Measurements from ENCODE around the gene SMAD2.

SMAD2 gene

DNA sequence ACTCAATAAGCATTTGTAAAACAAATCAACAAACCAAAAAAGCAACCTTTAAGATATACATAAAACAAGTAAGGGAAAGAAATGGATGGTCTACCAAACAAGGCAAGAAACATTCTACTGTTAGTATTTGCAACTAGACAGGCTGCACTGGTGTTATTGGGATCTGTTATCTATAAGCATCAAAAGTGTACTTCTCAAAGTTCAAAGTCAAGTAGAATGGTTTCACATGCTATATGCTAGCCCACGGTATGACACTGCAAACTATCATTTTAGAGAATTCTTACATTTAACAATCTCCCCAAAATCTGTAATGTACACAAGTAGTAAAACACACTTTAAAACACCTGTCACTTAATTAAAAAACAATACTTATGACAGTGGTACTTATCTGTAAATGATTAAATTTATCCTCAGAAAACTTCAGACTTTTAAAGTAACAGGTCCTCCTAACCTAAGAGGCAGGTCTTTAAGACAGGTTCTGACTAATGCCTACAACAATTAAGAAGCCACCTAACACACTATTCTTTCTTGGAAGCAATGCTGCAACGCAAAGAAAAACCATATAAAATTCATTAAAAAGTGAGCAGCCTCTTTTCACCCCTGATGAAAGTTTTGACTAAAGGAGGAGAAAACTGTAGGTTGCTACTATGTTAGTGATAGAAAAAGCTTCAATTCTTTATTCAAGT lies 34.8 kb downstream of the SMAD2 start:
- no peak for DNase-seq (ENCODE audit: low read depth)

GRCh38 chr18:47893939-47894699 lies 36.3 kb downstream of the SMAD2 start:
- no peak for DNase-seq (ENCODE audit: low read depth)

DNA sequence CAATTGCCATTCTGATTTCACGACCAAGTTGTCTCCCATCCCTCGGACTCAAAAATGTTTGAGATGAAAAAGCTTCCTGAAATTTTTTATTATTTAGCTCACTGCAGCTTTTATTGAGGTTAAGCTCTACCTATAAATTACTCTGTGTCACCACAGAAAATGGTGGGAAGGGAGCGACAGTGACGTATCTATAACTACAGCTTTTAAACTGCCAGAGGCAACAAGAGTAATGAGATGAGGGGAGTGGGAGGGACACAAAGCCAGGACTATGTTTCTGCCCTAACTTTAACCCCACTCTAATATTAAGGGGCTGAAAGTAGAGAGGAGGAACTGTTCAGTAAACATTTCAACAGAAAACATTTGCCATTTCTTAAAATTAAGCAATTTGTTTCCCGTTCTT lies 37.4 kb downstream of the SMAD2 start:
- no peak for DNase-seq (ENCODE audit: low read depth)

- no peak for DNase-seq (ENCODE audit: low read depth)
Observed at GRCh38 chr18:47888156-47888555, 42.3 kb downstream of the SMAD2 start.

DNA sequence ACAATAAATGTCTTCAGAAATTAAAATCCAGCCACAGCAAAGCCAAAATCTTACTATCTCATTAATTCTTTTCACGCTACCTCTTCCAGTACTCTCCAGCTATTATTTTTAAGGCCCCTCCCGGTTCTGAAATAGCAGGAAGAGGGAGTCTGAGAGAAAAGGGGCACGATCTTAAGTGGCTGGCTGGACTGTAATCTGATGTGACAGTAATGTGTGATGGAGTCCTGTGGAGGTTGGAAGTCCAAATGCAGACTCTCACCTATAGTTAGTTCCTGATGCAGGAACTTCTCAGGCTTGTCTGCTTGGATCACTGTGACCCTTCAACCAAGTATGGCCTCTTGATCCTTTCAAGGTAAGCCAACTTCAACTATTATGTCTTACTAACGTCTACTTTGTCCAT lies 43.2 kb downstream of the SMAD2 start:
- DNase-seq (ENCODE audit: low read depth), result no peak

- DNase-seq (ENCODE audit: low read depth), result no peak
Observed at GRCh38 chr18:47883771-47884413, 46.6 kb downstream of the SMAD2 start.

GRCh38 chr18:47882641-47883040 lies 47.8 kb downstream of the SMAD2 start:
- DNase-seq (ENCODE audit: low read depth), result no peak

GRCh38 chr18:47881752-47882455 lies 48.6 kb downstream of the SMAD2 start:
- DNase-seq (ENCODE audit: low read depth), result no peak

GRCh38 chr18:47881042-47881441 lies 49.4 kb downstream of the SMAD2 start:
- DNase-seq (ENCODE audit: low read depth), result no peak

GRCh38 chr18:47877892-47878291 lies 52.6 kb downstream of the SMAD2 start:
- no peak for DNase-seq (ENCODE audit: low read depth)

DNA sequence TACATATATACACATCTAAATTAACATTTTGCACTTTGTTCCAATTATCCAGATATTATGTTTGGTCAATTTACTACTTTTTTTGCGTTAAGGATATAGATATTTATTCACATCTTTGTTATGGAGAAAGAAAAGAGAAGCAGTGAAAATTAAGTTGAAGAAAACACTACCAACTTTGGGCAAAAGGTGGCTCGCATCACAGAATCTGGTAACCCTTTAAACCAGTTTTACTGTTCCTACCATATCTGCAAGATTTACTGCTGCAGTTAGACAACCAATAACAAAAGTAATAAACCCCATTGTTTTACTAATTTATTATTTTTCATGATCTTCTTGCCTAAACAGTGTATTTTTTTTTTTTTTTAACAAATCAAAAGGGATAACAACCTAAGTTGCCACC lies 53.6 kb downstream of the SMAD2 start:
- no peak for DNase-seq (ENCODE audit: low read depth)

- DNase-seq (ENCODE audit: low read depth), result no peak
Observed at GRCh38 chr18:47873625-47874024, 56.8 kb downstream of the SMAD2 start.

DNA sequence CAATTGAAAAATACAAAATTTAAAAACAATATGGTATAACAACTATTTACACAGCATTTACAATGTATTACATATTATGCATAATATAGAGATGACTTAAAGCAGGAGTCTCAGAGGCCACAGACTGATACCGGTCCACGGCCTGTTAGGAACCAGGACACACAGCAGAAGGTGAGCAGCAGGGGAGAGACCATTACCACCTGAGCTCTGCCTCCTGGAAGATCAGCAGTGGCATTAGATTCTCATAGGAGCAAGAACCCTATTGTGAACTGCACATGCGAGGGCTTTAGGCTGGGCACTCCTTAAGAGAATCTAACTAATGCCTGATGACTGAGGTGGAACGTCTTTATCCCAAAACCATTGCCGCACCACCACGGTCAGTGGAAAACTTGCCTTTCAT lies 58.0 kb downstream of the SMAD2 start:
- DNase-seq (ENCODE audit: low read depth), result no peak

DNA sequence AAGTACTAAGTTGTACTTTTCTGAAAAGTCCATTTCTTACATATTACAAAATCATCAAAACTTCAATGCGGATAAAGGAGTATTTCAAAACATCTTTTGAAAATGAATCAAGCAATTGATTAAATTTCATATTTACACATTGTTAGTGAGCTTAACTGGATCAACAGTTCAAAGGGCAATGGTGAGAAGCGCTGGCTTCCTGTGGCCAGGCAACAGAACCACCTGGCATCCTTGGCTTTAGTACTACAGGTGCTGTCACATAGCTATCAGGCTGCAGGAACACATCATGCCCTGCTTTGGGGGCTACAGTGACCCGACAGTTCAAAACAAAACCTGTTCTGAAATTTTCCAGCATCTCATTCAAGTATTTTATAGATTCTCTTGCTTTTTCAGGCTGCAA lies 59.2 kb downstream of the SMAD2 start:
- DNase-seq (ENCODE audit: low read depth), result no peak

- DNase-seq (ENCODE audit: low read depth), result no peak
Observed at GRCh38 chr18:47870605-47871004, 59.9 kb downstream of the SMAD2 start.

- no peak for DNase-seq (ENCODE audit: low read depth)
Observed at GRCh38 chr18:47868744-47869143, 61.7 kb downstream of the SMAD2 start.

DNA sequence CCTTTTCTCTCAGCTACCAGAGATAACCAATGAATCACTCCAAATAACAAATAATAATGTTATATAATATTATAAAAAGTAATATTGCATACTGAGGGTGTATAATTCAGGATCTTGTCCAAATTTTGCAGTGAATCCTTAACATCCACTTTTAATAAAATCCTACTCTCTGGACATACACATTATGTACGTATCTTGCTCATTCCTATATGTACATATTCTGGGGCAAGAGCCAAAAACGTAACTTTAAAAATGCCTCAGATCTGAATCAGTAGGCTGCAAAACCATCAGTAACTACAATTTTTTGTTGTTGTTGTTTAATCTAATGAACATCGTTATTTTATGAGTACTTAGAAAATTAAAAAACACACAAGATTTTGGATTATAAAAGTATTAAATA lies 65.3 kb downstream of the SMAD2 start:
- DNase-seq (ENCODE audit: low read depth), result no peak

- DNase-seq (ENCODE audit: low read depth), result no peak
Observed at GRCh38 chr18:47863041-47863440, 67.4 kb downstream of the SMAD2 start.

DNA sequence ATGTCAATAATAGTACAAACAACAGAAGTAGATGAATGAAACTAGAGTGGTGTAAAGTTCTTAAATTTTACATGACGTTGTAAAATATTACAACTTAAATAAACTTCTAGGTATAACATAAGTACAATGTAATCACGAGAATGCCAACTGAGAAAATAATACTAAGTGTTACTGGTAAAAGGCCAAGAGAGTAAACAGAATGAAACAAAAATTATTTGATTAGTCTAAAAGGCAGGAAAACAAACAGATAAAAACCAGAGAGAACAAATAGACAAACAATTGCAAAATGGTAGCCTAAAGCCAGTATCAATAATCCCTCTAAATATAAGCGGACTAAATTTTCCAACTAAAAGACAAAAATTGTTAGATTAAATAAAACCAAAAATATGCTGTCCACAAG lies 71.9 kb downstream of the SMAD2 start:
- DNase-seq (ENCODE audit: low read depth), result no peak

DNA sequence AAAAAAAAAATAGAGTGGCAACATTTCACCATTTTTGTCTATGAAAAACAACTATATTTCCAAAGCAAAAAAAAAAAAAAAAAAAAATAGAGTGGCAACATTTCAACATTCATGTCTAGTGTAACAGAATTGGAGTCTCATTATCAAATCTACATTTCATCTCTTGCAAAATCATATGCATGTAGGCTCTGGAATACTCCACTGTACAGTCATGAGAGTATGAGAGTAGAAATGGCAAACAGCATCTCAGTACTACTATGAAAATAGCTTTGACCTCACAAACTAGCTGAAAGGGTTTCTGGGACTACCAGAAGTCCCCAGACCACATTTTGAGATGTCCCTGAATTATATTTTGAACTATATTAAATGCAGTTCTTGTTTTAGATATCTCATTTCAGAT lies 82.8 kb downstream of the SMAD2 start:
- DNase-seq (ENCODE audit: low read depth), result no peak

- no peak for DNase-seq (ENCODE audit: low read depth)
Observed at GRCh38 chr18:47846431-47846830, 84.0 kb downstream of the SMAD2 start.

GRCh38 chr18:47844828-47845498 lies 85.5 kb downstream of the SMAD2 start:
- no peak for DNase-seq (ENCODE audit: low read depth)

All from stimulated activated CD8-positive, alpha-beta memory T cell treated with anti-CD3 and anti-CD28 coated beads, Interleukin-12 subunit alpha, Interleukin-12 subunit beta, amount 100 ng/mL, for 1 hour (primary cell).